ENCODE data around the gene MTRF1. TPM values are rescaled to one million over a fixed set of nuclear protein-coding genes. Genes with fewer than 3 reads are reported as not detected.

MTRF1 gene
- polyA plus RNA-seq, 1 experiment: 5.2 TPM

DNA sequence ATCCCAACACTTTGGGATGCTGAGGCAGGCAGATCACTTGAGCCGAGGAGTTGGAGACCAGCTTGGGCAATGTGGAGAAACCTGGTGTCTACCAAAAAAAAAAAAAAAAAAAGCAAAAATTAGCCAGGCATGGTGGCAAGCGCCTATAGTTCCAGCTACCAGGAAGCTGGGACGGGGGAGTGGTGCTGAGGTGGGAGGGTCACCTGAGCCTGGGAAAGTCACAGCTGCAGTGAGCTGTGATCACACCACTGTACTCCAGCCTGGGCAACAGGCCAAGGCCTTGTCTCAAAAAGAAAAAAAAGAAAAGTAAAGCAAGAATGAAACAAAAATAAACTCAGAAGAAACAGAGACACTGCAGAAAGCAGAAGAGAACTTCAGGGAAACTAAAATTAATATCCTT is 31.6 kb downstream of the MTRF1 start:
- Histone ChIP-seq H3K27me3 (ENCODE audit: control insufficient read depth, insufficient read depth, low read length) (no peaks in the 10 kb centered on the region), H3K36me3 (ENCODE audit: control insufficient read depth, insufficient read depth, low read length) (peaks cover 1% of the 10 kb centered on the region), H3K4me3 (ENCODE audit: low read depth, low read length) (no peak overlapping the region)
- CTCF ChIA-PET: interaction anchor here (0.6 to 2.6 kb wide), 3 partner anchors 10 to 268 kb away, joined by 3 to 12 read pairs (median 4); no protein-coding TSS in a partner anchor
- TF ChIP-seq, protein P1, sequence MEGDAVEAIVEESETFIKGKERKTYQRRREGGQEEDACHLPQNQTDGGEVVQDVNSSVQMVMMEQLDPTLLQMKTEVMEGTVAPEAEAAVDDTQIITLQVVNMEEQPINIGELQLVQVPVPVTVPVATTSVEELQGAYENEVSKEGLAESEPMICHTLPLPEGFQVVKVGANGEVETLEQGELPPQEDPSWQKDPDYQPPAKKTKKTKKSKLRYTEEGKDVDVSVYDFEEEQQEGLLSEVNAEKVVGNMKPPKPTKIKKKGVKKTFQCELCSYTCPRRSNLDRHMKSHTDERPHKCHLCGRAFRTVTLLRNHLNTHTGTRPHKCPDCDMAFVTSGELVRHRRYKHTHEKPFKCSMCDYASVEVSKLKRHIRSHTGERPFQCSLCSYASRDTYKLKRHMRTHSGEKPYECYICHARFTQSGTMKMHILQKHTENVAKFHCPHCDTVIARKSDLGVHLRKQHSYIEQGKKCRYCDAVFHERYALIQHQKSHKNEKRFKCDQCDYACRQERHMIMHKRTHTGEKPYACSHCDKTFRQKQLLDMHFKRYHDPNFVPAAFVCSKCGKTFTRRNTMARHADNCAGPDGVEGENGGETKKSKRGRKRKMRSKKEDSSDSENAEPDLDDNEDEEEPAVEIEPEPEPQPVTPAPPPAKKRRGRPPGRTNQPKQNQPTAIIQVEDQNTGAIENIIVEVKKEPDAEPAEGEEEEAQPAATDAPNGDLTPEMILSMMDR (IDR thresholded peaks at IDR 0.05; ENCODE audit: insufficient read depth, low read depth, low read length): no peak
- no peak for DNase-seq (ENCODE audit: low read depth)
- POLR2A ChIA-PET: interaction anchor here (0.6 kb wide), 1 partner anchor 83 kb away, joined by 9 read pairs; no protein-coding TSS in a partner anchor

DNA sequence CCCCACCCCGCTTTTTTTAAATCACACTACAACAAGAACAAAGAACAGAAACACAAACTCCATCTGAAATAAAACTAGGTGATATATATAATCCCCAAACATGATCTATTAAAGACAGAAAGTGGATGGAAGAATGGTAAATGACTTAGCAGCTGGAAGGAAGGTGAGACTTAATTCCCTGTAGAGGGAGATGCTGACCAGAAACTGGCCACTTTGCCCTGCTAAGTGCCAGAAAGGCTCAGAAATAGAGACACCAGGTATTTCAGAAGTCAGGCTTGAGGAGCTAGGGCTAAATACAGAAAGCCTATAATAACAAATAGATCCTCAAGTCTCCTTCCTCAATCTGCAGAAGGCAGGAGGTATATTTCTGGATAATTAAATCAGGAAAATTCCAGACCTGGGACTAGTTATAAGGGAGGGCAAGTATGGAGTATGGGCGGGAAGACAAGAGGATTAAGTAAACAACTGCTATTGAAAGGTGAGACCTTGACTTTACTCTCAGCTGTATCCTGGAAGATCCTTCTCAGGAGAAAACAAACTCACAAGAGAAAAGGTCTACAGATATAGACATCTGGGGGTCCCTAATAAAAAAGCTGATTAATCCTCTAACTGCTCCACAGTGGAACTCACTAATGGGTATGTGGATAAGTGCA is 32.2 kb downstream of the MTRF1 start:
- no peak overlapping the region for H3K4me3 ChIP-seq (ENCODE audit: low read depth, low read length)
- POLR2A ChIA-PET: no interaction called here
- CTCF ChIA-PET: interaction anchor here (1.1 to 2.6 kb wide), 2 partner anchors 9 to 157 kb away, joined by 4 to 12 read pairs; no protein-coding TSS in a partner anchor

DNA sequence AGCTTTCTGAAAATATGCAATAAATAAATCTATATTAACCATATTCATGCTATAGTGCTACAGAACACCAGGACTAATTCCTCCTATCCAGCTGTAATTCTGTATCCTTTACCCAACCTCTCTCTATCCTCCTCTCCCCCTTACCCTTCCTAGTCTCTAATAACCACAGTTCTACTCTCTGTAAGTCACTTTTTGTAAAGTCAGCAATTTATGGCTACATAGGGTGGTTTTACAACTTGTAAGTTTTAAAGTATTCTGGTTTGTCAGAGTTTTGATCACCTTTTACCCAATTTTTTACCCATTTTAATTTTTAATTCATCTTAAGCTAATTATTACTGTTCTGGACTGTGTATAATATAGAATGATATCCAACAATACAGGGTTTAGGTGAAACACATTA is 34.0 kb downstream of the MTRF1 start:
- no peak overlapping the region for H3K4me3 ChIP-seq (ENCODE audit: low read depth, low read length)
- no peaks in the 10 kb centered on the region for H3K27me3 ChIP-seq (ENCODE audit: control insufficient read depth, insufficient read depth, low read length)
- TF ChIP-seq, protein P1 (IDR thresholded peaks at IDR 0.05; ENCODE audit: insufficient read depth, low read depth, low read length): no peak
- H3K36me3 ChIP-seq (ENCODE audit: control insufficient read depth, insufficient read depth, low read length): peaks cover 1% of the 10 kb centered on the region
- POLR2A ChIA-PET: no interaction called here
- CTCF ChIA-PET: no interaction called here
- no peak for DNase-seq (ENCODE audit: low read depth)

More for the DNA sequence above, 32.2 kb downstream of the MTRF1 start:
- Histone ChIP-seq H3K36me3 (ENCODE audit: control insufficient read depth, insufficient read depth, low read length) (peaks cover 1% of the 10 kb centered on the region), H3K27me3 (ENCODE audit: control insufficient read depth, insufficient read depth, low read length) (no peaks in the 10 kb centered on the region)
- DNase-seq (ENCODE audit: low read depth): no peak
- TF ChIP-seq, protein P1 (IDR thresholded peaks at IDR 0.05; ENCODE audit: insufficient read depth, low read depth, low read length): no peak

DNA sequence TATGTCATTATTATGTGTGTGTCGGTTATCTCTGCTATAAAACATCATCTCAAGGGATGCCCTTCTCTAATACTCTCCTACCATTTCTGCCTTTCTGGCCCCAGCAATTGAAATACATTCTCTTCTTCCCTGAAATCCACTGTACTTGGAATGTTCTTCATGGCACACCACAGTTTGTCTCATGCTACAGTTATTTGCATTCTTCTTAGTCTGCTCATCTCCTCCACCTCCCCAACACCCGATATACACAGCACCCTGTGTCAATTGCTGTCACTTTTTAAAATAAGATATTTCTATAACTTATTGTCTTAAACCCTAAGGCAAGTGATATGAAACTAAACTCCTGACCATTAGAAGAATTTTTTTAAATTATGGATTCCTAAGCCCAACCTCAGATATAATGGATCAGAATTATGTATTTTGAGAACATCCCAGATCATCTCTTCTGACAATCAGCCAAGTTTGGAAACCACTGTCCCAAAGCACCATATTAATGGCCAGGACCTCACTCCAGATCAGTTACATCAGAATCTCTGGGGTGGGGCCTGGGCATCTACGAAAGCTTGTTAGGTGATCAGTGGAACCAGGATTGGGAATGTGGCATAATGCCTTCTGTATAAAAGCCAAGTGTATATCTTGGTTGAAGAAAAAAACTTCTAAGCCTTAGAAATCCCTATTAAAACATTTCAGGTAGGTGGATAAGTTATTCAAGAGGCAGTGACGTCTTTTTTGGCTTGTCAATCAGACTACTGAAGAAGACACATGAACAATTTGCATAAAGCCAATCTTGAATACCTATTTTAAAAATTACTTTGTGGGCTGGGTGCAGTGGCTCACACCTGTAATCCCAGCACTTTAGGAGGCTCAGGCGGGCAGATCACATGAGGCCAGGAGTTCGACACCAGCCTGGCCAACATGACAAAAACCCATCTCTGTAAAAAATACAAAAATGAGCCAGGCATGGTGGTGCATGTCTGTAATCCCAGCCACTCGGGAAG is 39.0 kb downstream of the MTRF1 start:
- ChIA-PET POLR2A (no interaction called here), CTCF (interaction anchor here (1.0 kb wide), 1 partner anchor 28 kb away, joined by 3 read pairs; no protein-coding TSS in a partner anchor)

More for the DNA sequence above, 39.0 kb downstream of the MTRF1 start:
- Histone ChIP-seq H3K4me3 (ENCODE audit: low read depth, low read length) (no peak overlapping the region), H3K36me3 (ENCODE audit: control insufficient read depth, insufficient read depth, low read length) (no peaks in the 10 kb centered on the region; the same call in 1 of the 2 replicates), H3K27me3 (ENCODE audit: control insufficient read depth, insufficient read depth, low read length) (no peaks in the 10 kb centered on the region)
- peak; percentile 53 for DNase-seq (ENCODE audit: low read depth)
- TF ChIP-seq, protein P1 (IDR thresholded peaks at IDR 0.05; ENCODE audit: insufficient read depth, low read depth, low read length): no peak

Data from BJ (cell line).